Mucosa of descending colon (tissue), 3 donors: Measurements from ENCODE around the gene AOPEP. TPM values are rescaled to one million over a fixed set of nuclear protein-coding genes. Genes with fewer than 3 reads are reported as not detected.

ENCODE experiments used
- ATAC-seq: fragments of 200-7000 bp; cut with Tn5 transposase; one replicate; pipeline ENCODE4 v1.9.1; 2020; ENCODE audit warnings: mild to moderate bottlenecking, moderate library complexity
- DNase-seq, 3 donors: peaks; one replicate each; pipeline ENCODE4 v3.0.0-alpha.2; 2020
- H3K36me3 ChIP-seq: fragments of 200-600 bp; one replicate; pipeline ENCODE4 v1.8.0; 2021; ENCODE audit warnings: low read depth, mild to moderate bottlenecking
- H3K4me1 ChIP-seq: fragments of 200-600 bp; one replicate; pipeline ENCODE4 v1.8.0; 2021; ENCODE audit warnings: low read depth, mild to moderate bottlenecking
- H3K4me3 ChIP-seq: fragments of 200-600 bp; one replicate; pipeline ENCODE4 v1.8.0; 2021; ENCODE audit warnings: mild to moderate bottlenecking
- H3K9me3 ChIP-seq: fragments of 200-600 bp; one replicate; pipeline ENCODE4 v1.8.0; 2021; ENCODE audit warnings: mild to moderate bottlenecking
- CTCF ChIP-seq: fragments of 200-600 bp; IDR thresholded peaks from one replicate; pipeline ENCODE4 v1.8.0; 2022; ENCODE audit warnings: antibody characterized with exemption, mild to moderate bottlenecking
- intact Hi-C, 2 donors: fragments of 100-400 bp; cut with DNase I in 1 of 2; cut with micrococcal nuclease in 1 of 2; formaldehyde crosslinking; loops; one replicate each; pipeline versions ENCODE4 v1.11.0 to v1.11.1; 2022; cut with DNase I, micrococcal nuclease
- total RNA-seq, 3 donors: library from RNA; stranded (reverse); fragmentation: NEBNext Ultra II Directional in 2 of 3; extraction: Animal tissue kit (Norgen Biotek cat#: 25700) in 2 of 3; gene quantifications; one replicate each; pipeline versions ENCODE4 v1.2.1 to v1.2.4, GENCODE V29; 2021 to 2023
- donor health status: DM: no; HTN: no; CAD: no; lungs with moderate emphysema.
- donor health status: DM: no; HTN: no; CAD: no.
- donor health status: DM: no; HTN: yes; CAD: no.

The AOPEP gene
- total RNA-seq, 3 donors from 2014 or later, result 47.5 to 102 (median 57.8) TPM

- no peaks in the 10 kb centered on the region for H3K4me1 ChIP-seq
- intact Hi-C loops, result no loop called here
- no peak for ATAC-seq
These were observed 174.5 kb downstream of the AOPEP start for GRCh38 chr9:94901019-94901363.

GRCh38 chr9:94903961-94904421, 177.5 kb downstream of the AOPEP start:
- intact Hi-C loops, result no loop called here
- DNase-seq, result no peak
- Histone ChIP-seq H3K4me1 (no peaks in the 10 kb centered on the region), H3K4me3 (no peak overlapping the region), H3K9me3 (no peaks in the 10 kb centered on the region), H3K36me3 (no peaks in the 10 kb centered on the region)
- no peak for ATAC-seq
- no peak for TF ChIP-seq CTCF

More at GRCh38 chr9:94901019-94901363, 174.5 kb downstream of the AOPEP start:
- no peak for DNase-seq
- Histone ChIP-seq H3K36me3 (no peaks in the 10 kb centered on the region), H3K4me3 (no peak overlapping the region), H3K9me3 (no peaks in the 10 kb centered on the region)
- no peak for TF ChIP-seq CTCF

DNA sequence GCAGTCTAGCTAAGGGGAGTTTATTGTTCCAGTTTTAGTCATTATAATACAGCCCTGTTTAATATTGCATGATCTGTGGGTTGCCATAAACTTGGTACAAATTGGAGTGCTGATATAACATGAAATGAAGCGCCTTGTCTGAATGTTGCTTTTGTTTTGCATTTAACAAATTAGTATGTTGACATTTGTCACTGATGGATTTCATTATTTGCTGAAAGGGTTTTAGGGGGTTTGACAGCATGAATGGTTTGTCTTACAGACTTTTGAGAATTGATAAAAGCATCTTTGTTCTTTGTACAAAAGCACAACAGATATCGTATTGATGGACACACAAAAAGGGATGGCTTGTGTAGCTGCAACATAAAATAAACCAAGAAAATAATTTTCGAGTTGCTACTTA, 178.3 kb downstream of the AOPEP start:
- no peak for DNase-seq
- intact Hi-C loops, result no loop called here
- no peak overlapping the region for H3K4me3 ChIP-seq
- no peaks in the 10 kb centered on the region for H3K4me1 ChIP-seq
- no peak for ATAC-seq
- H3K36me3 ChIP-seq, result no peaks in the 10 kb centered on the region
- H3K9me3 ChIP-seq, result no peaks in the 10 kb centered on the region
- TF ChIP-seq CTCF, result no peak

GRCh38 chr9:94905606-94906005, 179.1 kb downstream of the AOPEP start:
- DNase-seq (no peak), ATAC-seq (no peak)
- Histone ChIP-seq H3K36me3 (no peaks in the 10 kb centered on the region), H3K4me3 (no peak overlapping the region), H3K4me1 (no peaks in the 10 kb centered on the region), H3K9me3 (no peaks in the 10 kb centered on the region)
- intact Hi-C loops, result no loop called here
- TF ChIP-seq CTCF, result no peak

GRCh38 chr9:94906181-94906580, 179.7 kb downstream of the AOPEP start:
- H3K4me1 ChIP-seq, result no peaks in the 10 kb centered on the region
- ATAC-seq, result no peak
- no peak for TF ChIP-seq CTCF
- intact Hi-C loops, result no loop called here
- no peaks in the 10 kb centered on the region for H3K9me3 ChIP-seq
- DNase-seq, result no peak
- no peak overlapping the region for H3K4me3 ChIP-seq
- H3K36me3 ChIP-seq, result no peaks in the 10 kb centered on the region

DNA sequence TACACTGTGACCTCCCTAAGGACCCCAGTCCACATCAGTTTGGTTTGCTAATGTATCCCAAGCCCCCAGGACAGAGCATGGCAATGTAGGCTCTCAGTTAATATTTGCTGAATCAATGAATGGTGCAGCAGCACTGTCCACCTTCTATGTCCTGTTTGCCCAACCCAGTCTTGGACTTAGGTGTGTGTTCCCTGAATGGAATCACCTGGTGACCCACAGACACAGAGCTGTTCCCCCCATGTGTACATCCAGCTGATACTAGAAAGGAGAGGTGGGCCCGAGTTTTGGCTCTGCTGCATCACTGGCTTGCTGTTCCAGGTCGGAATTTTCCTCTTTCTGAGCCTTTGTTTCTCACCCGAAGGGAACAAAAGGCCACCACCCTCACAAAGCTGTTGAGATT, 180.2 kb downstream of the AOPEP start:
- ATAC-seq (no peak), DNase-seq (no peak)
- Histone ChIP-seq H3K4me1 (no peaks in the 10 kb centered on the region), H3K36me3 (no peaks in the 10 kb centered on the region), H3K9me3 (no peaks in the 10 kb centered on the region), H3K4me3 (no peak overlapping the region)
- TF ChIP-seq CTCF, result no peak
- intact Hi-C loops, result no loop called here
